Measurements from ENCODE around the gene RWDD4.

- TF ChIP-seq, protein P1, sequence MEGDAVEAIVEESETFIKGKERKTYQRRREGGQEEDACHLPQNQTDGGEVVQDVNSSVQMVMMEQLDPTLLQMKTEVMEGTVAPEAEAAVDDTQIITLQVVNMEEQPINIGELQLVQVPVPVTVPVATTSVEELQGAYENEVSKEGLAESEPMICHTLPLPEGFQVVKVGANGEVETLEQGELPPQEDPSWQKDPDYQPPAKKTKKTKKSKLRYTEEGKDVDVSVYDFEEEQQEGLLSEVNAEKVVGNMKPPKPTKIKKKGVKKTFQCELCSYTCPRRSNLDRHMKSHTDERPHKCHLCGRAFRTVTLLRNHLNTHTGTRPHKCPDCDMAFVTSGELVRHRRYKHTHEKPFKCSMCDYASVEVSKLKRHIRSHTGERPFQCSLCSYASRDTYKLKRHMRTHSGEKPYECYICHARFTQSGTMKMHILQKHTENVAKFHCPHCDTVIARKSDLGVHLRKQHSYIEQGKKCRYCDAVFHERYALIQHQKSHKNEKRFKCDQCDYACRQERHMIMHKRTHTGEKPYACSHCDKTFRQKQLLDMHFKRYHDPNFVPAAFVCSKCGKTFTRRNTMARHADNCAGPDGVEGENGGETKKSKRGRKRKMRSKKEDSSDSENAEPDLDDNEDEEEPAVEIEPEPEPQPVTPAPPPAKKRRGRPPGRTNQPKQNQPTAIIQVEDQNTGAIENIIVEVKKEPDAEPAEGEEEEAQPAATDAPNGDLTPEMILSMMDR (optimal IDR thresholded peaks at IDR 0.05 in 1 of 3, IDR thresholded peaks at IDR 0.05 in 1 of 3, conservative IDR thresholded peaks at IDR 0.05 in 1 of 3; ENCODE audit: extremely low read depth in 1 of 3, insufficient read depth in 2 of 3, low read length in 3 of 3), result no peak
- TF ChIP-seq EZH2 (IDR thresholded peaks at IDR 0.05; ENCODE audit: low read length), result no peak
Measured at GRCh38 chr4:183670251-183670650, 11.3 kb upstream of the RWDD4 start.

Data from keratinocyte (primary cell).